HepG2 (cell line): ENCODE data around the gene RBL1. TPM values are rescaled to one million over a fixed set of nuclear protein-coding genes. Genes with fewer than 3 reads are reported as not detected.

Experiments used
- KLF6 ChIP-seq: IDR thresholded peaks from 2 replicates; pipeline ENCODE4 v1.8.0; 2016; ENCODE audit warnings: missing biosample characterization, missing genetic modification reagents
- NFE2 ChIP-seq: sonication (generic); formaldehyde crosslinking; IDR thresholded peaks from 2 replicates; pipeline ENCODE4 v1.4.0; 2020; ENCODE audit warnings: missing genetic modification reagents
- NFKBIZ ChIP-seq: IDR thresholded peaks from 2 replicates; pipeline ENCODE4 v1.6.1; 2018; ENCODE audit warnings: missing genetic modification reagents, missing compliant biosample characterization
- RARA ChIP-seq: IDR thresholded peaks from 2 replicates; pipeline ENCODE4 v1.6.1; 2016; ENCODE audit warnings: missing genetic modification reagents, missing compliant biosample characterization
- SMAD9 ChIP-seq: sonication (generic); formaldehyde crosslinking; IDR thresholded peaks from 2 replicates; pipeline ENCODE4 v1.5.1; 2020; ENCODE audit warnings: mild to moderate bottlenecking, missing genetic modification reagents
- ZFY ChIP-seq: sonication (generic); formaldehyde crosslinking; IDR thresholded peaks from 2 replicates; pipeline ENCODE4 v1.4.0; 2020; ENCODE audit warnings: missing genetic modification reagents
- ZNF17 ChIP-seq: sonication (generic); formaldehyde crosslinking; IDR thresholded peaks from 2 replicates; pipeline ENCODE4 v1.5.0; 2020; ENCODE audit warnings: mild to moderate bottlenecking, missing genetic modification reagents
- ZNF441 ChIP-seq: sonication (generic); formaldehyde crosslinking; IDR thresholded peaks from 2 replicates; pipeline ENCODE4 v1.7.0; 2021; ENCODE audit warnings: missing genetic modification reagents, borderline replicate concordance
- ZNF567 ChIP-seq: sonication (generic); formaldehyde crosslinking; IDR thresholded peaks from 2 replicates; pipeline ENCODE4 v1.8.1; 2023; ENCODE audit warnings: mild to moderate bottlenecking, missing genetic modification reagents, borderline replicate concordance
- polyA plus RNA-seq, 8 experiments: library from polyadenylated mRNA; depleted of rRNA in 3 of 8; stranded (reverse) in 7 of 8; unstranded in 1 of 8; fragments of >200 nt; fragmentation: Illumina TruSeq in 4 of 8; extraction: Trizol in 4 of 8; gene quantifications; 2 replicates each; pipeline versions ENCODE4 v1.2.1 to v1.2.3, GENCODE V29; 2011 to 2016; ENCODE audit warnings: low read depth in 4 of 8, missing spikeins in 1 of 8, mixed read lengths in 1 of 8; ENCODE audit not compliant: insufficient read depth in 1 of 8
- total RNA-seq, 5 experiments: library from RNA; depleted of rRNA; stranded (reverse); fragments of >200 nt; fragmentation: Illumina TruSeq; extraction: Trizol; gene quantifications; 2 replicates each; pipeline ENCODE4 v1.2.3, GENCODE V29; 2016; ENCODE audit warnings: low read depth in 1 of 5
- TF ChIP-seq, protein P1 (sequence below): sonication (generic); formaldehyde crosslinking; conservative IDR thresholded peaks from 2 replicates; pipeline ENCODE4 v1.4.0; 2020; ENCODE audit warnings: missing genetic modification reagents
- TF ChIP-seq, protein P2 (sequence below): sonication (generic); formaldehyde crosslinking; IDR thresholded peaks from 2 replicates; pipeline ENCODE4 v1.4.0; 2020; ENCODE audit warnings: missing genetic modification reagents
- TF ChIP-seq, protein P3 (sequence below): sonication (generic); formaldehyde crosslinking; IDR thresholded peaks from 2 replicates; pipeline ENCODE4 v1.4.0; 2020; ENCODE audit warnings: missing genetic modification reagents, borderline replicate concordance
- TF ChIP-seq, protein P4 (sequence below): IDR thresholded peaks from 2 replicates; pipeline ENCODE4 v1.6.1; 2012; ENCODE audit warnings: low read depth, low read length, improper control_type of control experiment
- TF ChIP-seq, protein P5 (sequence below): sonication (generic); formaldehyde crosslinking; IDR thresholded peaks from 2 replicates; pipeline ENCODE4 v1.4.0; 2020; ENCODE audit warnings: missing genetic modification reagents
- TF ChIP-seq, protein P6 (sequence below): sonication (generic); formaldehyde crosslinking; IDR thresholded peaks from 2 replicates; pipeline ENCODE4 v1.4.0; 2020; ENCODE audit warnings: mild to moderate bottlenecking, missing genetic modification reagents
- TF ChIP-seq, protein P7 (sequence below): fragments of 450-650 bp; IDR thresholded peaks from 2 replicates; pipeline ENCODE4 v1.6.1; 2016

Gene RBL1
- total and polyA plus RNA-seq, 2 of the 13 experiments (the other 11 are each of a cell fraction or from before 2014, with no cell fraction given), result 6.0 to 27.5 TPM

DNA sequence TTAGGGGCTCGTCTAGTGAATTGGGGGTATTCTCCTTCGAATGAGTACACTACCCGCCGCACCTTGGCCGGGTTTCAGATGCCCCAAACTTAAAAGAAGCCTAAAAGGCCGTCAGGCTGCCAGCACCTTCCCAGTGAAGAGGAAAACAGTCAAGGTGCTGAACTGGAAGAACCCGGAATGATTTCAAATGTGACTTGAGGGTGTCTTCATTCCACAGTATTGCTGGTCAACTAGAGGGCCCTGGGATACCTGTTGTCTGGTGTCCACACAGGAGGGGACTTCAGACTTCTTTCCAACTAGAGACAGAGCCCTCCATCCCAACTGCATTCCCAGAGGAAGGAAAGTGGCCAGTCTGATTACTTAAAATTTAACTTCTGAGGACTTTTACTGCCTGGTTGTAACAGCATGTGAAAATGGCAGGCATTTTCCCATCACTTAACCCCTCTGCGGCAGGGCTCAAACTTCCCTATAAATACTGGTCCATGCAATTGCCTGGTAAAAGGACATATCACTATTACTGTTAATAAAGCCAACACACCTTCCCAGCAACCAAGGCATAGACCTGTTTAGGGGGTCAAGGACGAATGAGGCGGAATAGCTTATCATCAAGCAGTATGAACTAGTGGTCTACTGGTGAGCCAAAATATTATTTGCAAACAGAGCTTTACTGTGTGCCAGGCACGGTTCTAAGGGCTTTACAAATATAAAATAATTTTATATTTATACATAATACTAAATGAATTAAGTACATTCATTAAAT lies 143.6 kb downstream of the RBL1 start (continued):
- TF ChIP-seq, protein P1, sequence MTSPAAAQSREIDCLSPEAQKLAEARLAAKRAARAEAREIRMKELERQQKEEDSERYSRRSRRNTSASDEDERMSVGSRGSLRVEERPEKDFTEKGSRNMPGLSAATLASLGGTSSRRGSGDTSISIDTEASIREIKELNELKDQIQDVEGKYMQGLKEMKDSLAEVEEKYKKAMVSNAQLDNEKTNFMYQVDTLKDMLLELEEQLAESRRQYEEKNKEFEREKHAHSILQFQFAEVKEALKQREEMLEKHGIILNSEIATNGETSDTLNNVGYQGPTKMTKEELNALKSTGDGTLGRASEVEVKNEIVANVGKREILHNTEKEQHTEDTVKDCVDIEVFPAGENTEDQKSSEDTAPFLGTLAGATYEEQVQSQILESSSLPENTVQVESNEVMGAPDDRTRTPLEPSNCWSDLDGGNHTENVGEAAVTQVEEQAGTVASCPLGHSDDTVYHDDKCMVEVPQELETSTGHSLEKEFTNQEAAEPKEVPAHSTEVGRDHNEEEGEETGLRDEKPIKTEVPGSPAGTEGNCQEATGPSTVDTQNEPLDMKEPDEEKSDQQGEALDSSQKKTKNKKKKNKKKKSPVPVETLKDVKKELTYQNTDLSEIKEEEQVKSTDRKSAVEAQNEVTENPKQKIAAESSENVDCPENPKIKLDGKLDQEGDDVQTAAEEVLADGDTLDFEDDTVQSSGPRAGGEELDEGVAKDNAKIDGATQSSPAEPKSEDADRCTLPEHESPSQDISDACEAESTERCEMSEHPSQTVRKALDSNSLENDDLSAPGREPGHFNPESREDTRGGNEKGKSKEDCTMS (CRISPR knock-in tag), result no peak
- TF ChIP-seq ZFY, result no peak
- no peak for TF ChIP-seq ZNF441 (CRISPR knock-in tag)
- TF ChIP-seq SMAD9, result no peak
- TF ChIP-seq ZNF17, result no peak
- TF ChIP-seq, protein P2, sequence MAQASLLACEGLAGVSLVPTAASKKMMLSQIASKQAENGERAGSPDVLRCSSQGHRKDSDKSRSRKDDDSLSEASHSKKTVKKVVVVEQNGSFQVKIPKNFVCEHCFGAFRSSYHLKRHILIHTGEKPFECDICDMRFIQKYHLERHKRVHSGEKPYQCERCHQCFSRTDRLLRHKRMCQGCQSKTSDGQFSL (CRISPR knock-in tag), result peak; percentile 9
- no peak; the same call in 1 of the 2 replicates for TF ChIP-seq NFE2 (CRISPR knock-in tag)
- TF ChIP-seq, protein P3, sequence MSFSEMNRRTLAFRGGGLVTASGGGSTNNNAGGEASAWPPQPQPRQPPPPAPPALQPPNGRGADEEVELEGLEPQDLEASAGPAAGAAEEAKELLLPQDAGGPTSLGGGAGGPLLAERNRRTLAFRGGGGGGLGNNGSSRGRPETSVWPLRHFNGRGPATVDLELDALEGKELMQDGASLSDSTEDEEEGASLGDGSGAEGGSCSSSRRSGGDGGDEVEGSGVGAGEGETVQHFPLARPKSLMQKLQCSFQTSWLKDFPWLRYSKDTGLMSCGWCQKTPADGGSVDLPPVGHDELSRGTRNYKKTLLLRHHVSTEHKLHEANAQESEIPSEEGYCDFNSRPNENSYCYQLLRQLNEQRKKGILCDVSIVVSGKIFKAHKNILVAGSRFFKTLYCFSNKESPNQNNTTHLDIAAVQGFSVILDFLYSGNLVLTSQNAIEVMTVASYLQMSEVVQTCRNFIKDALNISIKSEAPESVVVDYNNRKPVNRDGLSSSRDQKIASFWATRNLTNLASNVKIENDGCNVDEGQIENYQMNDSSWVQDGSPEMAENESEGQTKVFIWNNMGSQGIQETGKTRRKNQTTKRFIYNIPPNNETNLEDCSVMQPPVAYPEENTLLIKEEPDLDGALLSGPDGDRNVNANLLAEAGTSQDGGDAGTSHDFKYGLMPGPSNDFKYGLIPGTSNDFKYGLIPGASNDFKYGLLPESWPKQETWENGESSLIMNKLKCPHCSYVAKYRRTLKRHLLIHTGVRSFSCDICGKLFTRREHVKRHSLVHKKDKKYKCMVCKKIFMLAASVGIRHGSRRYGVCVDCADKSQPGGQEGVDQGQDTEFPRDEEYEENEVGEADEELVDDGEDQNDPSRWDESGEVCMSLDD (CRISPR knock-in tag), result 0 out of 2 replicates have a peak, but pooled peaks have one; percentile 4
- 0 out of 2 replicates have a peak, but pooled peaks have one; percentile 11 for TF ChIP-seq RARA (CRISPR knock-in tag)
- TF ChIP-seq, protein P4, sequence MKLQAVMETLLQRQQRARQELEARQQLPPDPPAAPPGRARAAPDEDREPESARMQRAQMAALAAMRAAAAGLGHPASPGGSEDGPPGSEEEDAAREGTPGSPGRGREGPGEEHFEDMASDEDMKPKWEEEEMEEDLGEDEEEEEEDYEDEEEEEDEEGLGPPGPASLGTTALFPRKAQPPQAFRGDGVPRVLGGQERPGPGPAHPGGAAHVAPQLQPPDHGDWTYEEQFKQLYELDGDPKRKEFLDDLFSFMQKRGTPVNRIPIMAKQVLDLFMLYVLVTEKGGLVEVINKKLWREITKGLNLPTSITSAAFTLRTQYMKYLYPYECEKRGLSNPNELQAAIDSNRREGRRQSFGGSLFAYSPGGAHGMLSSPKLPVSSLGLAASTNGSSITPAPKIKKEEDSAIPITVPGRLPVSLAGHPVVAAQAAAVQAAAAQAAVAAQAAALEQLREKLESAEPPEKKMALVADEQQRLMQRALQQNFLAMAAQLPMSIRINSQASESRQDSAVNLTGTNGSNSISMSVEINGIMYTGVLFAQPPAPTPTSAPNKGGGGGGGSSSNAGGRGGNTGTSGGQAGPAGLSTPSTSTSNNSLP, result no peak
- TF ChIP-seq, protein P5, sequence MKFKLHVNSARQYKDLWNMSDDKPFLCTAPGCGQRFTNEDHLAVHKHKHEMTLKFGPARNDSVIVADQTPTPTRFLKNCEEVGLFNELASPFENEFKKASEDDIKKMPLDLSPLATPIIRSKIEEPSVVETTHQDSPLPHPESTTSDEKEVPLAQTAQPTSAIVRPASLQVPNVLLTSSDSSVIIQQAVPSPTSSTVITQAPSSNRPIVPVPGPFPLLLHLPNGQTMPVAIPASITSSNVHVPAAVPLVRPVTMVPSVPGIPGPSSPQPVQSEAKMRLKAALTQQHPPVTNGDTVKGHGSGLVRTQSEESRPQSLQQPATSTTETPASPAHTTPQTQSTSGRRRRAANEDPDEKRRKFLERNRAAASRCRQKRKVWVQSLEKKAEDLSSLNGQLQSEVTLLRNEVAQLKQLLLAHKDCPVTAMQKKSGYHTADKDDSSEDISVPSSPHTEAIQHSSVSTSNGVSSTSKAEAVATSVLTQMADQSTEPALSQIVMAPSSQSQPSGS (CRISPR knock-in tag), result no peak
- TF ChIP-seq KLF6 (CRISPR knock-in tag), result no peak
- TF ChIP-seq, protein P6, sequence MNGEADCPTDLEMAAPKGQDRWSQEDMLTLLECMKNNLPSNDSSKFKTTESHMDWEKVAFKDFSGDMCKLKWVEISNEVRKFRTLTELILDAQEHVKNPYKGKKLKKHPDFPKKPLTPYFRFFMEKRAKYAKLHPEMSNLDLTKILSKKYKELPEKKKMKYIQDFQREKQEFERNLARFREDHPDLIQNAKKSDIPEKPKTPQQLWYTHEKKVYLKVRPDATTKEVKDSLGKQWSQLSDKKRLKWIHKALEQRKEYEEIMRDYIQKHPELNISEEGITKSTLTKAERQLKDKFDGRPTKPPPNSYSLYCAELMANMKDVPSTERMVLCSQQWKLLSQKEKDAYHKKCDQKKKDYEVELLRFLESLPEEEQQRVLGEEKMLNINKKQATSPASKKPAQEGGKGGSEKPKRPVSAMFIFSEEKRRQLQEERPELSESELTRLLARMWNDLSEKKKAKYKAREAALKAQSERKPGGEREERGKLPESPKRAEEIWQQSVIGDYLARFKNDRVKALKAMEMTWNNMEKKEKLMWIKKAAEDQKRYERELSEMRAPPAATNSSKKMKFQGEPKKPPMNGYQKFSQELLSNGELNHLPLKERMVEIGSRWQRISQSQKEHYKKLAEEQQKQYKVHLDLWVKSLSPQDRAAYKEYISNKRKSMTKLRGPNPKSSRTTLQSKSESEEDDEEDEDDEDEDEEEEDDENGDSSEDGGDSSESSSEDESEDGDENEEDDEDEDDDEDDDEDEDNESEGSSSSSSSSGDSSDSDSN, result no peak
- TF ChIP-seq, protein P7, sequence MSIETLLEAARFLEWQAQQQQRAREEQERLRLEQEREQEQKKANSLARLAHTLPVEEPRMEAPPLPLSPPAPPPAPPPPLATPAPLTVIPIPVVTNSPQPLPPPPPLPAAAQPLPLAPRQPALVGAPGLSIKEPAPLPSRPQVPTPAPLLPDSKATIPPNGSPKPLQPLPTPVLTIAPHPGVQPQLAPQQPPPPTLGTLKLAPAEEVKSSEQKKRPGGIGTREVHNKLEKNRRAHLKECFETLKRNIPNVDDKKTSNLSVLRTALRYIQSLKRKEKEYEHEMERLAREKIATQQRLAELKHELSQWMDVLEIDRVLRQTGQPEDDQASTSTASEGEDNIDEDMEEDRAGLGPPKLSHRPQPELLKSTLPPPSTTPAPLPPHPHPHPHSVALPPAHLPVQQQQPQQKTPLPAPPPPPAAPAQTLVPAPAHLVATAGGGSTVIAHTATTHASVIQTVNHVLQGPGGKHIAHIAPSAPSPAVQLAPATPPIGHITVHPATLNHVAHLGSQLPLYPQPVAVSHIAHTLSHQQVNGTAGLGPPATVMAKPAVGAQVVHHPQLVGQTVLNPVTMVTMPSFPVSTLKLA, result no peak
- no peak for TF ChIP-seq ZNF567 (CRISPR knock-in tag)
- no peak for TF ChIP-seq NFKBIZ (CRISPR knock-in tag)
